Testis (tissue), 3 donors: ENCODE results near the gene SHROOM2. TPM values are rescaled to one million over a fixed set of nuclear protein-coding genes. Genes with fewer than 3 reads are reported as not detected.

Experiments
- DNase-seq: peaks from one replicate; pipeline ENCODE4 v3.0.0-alpha.2; 2019
- H3K27ac ChIP-seq, 2 donors: fragments of 200-600 bp; sonication (generic); one replicate each; pipeline ENCODE4 v1.5.1; 2019
- H3K27me3 ChIP-seq: fragments of 200-600 bp; sonication (generic); one replicate; pipeline ENCODE4 v1.5.1; 2019
- H3K36me3 ChIP-seq: fragments of 200-600 bp; sonication (generic); one replicate; pipeline ENCODE4 v1.5.1; 2017; ENCODE audit warnings: low read depth; ENCODE audit errors: missing control alignments
- H3K4me1 ChIP-seq: fragments of 200-600 bp; sonication (generic); one replicate; pipeline ENCODE4 v1.5.1; 2019
- H3K4me3 ChIP-seq, 2 donors: fragments of 200-600 bp; sonication (generic); one replicate each; pipeline ENCODE4 v1.5.1; 2017 to 2019
- H3K9me3 ChIP-seq: fragments of 200-600 bp; sonication (generic); one replicate; pipeline ENCODE4 v1.5.1; 2017
- POLR2A ChIP-seq: fragments of 450-650 bp; IDR thresholded peaks from one replicate; pipeline ENCODE4 v1.6.1; 2017; ENCODE audit warnings: antibody characterized with exemption, mild to moderate bottlenecking, moderate library complexity
- WGBS, 2 donors: methylation state at CpG; one replicate each; pipeline ENCODE4 v1.1.5; 2018; 5-methylcytosine and 5-hydroxymethylcytosine counted together
- intact Hi-C: fragments of 100-400 bp; cut with DNase I; formaldehyde crosslinking; loops from one replicate; pipeline ENCODE4 v1.15.1; 2023; ENCODE audit warnings: low total_unique reads
- polyA plus RNA-seq: library from polyadenylated mRNA; stranded (reverse); fragments of 350-450 nt; fragmentation: Illumina TruSeq; extraction: RNeasy Lipid Tissue Mini Kit (QIAGEN cat#74804); gene quantifications from one replicate; pipeline ENCODE4 v1.2.3, GENCODE V29; 2014; ENCODE audit warnings: low read depth, low replicate concordance; ENCODE audit not compliant: insufficient read depth
- total RNA-seq, 2 donors: library from RNA; depleted of rRNA; stranded (reverse); fragments of >200 nt; gene quantifications; one replicate each; pipeline ENCODE4 v1.2.3, GENCODE V29; 2016
- TF ChIP-seq, protein P1 (sequence below), 3 experiments: fragments of 450-650 bp in 2 of 3; fragments of 200-600 bp in 1 of 3; sonication (generic) in 1 of 3; IDR thresholded peaks; one replicate each; pipeline ENCODE4 v1.5.1; 2016 to 2019; ENCODE audit warnings: antibody characterized with exemption in 3 of 3, mild to moderate bottlenecking in 2 of 3, moderate library complexity in 1 of 3

The SHROOM2 gene
- total and polyA plus RNA-seq, 3 donors from 2014 or later, result 8.2 to 46.0 (median 22.1) TPM

DNA sequence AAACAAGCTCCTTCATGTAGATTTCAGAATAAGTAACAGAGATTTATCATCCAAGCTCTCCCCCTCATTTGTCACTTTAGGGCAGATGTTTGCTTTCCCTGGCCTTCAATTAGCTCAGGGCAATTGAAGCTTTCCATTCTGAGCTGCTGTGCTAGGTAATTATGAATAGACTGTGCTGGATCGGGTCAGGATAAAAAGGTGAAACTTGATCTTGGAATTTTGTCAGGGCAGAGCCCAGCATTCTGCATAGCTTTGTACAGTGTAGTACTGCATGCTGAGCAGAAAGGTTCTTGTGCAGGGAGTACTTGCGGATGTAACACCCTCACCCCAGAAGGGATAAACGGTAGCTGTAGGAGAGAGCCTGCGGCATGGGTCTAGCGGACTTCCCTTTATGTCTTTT is 116.9 kb downstream of the SHROOM2 start:
- no peak overlapping the region for H3K4me3 ChIP-seq
- WGBS, 2 donors, result 61 to 69% methylated on average over 5 of the region's 5 CpGs
- no peak for DNase-seq
- H3K27ac ChIP-seq, result no peak overlapping the region
- H3K9me3 ChIP-seq, result no peaks in the 10 kb centered on the region
- no peaks in the 10 kb centered on the region for H3K27me3 ChIP-seq
- intact Hi-C loops, result no loop called here
- H3K4me1 ChIP-seq, result no peaks in the 10 kb centered on the region
- TF ChIP-seq POLR2A, result no peak
- TF ChIP-seq, protein P1, sequence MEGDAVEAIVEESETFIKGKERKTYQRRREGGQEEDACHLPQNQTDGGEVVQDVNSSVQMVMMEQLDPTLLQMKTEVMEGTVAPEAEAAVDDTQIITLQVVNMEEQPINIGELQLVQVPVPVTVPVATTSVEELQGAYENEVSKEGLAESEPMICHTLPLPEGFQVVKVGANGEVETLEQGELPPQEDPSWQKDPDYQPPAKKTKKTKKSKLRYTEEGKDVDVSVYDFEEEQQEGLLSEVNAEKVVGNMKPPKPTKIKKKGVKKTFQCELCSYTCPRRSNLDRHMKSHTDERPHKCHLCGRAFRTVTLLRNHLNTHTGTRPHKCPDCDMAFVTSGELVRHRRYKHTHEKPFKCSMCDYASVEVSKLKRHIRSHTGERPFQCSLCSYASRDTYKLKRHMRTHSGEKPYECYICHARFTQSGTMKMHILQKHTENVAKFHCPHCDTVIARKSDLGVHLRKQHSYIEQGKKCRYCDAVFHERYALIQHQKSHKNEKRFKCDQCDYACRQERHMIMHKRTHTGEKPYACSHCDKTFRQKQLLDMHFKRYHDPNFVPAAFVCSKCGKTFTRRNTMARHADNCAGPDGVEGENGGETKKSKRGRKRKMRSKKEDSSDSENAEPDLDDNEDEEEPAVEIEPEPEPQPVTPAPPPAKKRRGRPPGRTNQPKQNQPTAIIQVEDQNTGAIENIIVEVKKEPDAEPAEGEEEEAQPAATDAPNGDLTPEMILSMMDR (IDR thresholded peaks at IDR 0.05), result no peak
- H3K36me3 ChIP-seq, result no peaks in the 10 kb centered on the region

- 48 to 72% methylated on average over 16 to 17 of the region's 17 CpGs for WGBS, 2 donors
- TF ChIP-seq POLR2A, result no peak
- TF ChIP-seq, protein P1 (IDR thresholded peaks at IDR 0.05), result no peak
- Histone ChIP-seq H3K36me3 (no peaks in the 10 kb centered on the region), H3K9me3 (no peaks in the 10 kb centered on the region), H3K27ac (no peak overlapping the region), H3K4me1 (no peaks in the 10 kb centered on the region), H3K4me3 (no peak overlapping the region), H3K27me3 (no peaks in the 10 kb centered on the region)
- intact Hi-C loops, result no loop called here
- DNase-seq, result peak; percentile 59
Measured at GRCh38 chrX:9905288-9905687, 119.1 kb downstream of the SHROOM2 start.

GRCh38 chrX:9905721-9906120 is 119.5 kb downstream of the SHROOM2 start:
- Histone ChIP-seq H3K27me3 (no peaks in the 10 kb centered on the region), H3K27ac (no peak overlapping the region), H3K4me1 (no peaks in the 10 kb centered on the region), H3K36me3 (no peaks in the 10 kb centered on the region), H3K4me3 (no peak overlapping the region), H3K9me3 (no peaks in the 10 kb centered on the region)
- WGBS, 2 donors, result 82 to 93% methylated on average over 3 to 5 of the region's 5 CpGs
- TF ChIP-seq, protein P1 (IDR thresholded peaks at IDR 0.05), result no peak
- TF ChIP-seq POLR2A, result no peak
- DNase-seq, result no peak
- intact Hi-C loops, result no loop called here

DNA sequence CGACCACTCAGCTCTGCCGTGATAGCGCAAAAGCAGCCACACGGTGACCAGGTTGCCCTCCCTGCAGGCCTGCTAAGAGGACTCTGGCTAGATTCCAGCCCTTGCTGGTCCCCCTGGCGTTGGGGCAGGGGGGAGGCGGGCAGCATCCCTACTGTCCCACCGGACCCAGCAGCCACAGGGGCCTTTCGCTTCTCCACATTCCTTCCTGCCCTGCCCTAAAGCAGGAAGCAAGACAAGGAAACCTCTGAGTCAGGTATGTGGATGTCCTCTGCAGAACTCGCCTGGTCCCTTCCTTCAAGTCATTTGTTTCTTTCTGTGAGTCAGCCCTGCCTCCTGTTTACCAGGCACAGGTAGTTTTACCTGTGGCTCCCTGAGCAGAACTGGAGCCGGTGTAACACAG is 120.7 kb downstream of the SHROOM2 start:
- TF ChIP-seq POLR2A, result no peak
- TF ChIP-seq, protein P1 (IDR thresholded peaks at IDR 0.05), result no peak
- H3K4me3 ChIP-seq, result no peak overlapping the region
- H3K36me3 ChIP-seq, result no peaks in the 10 kb centered on the region
- H3K27ac ChIP-seq, result no peak overlapping the region
- H3K9me3 ChIP-seq, result no peaks in the 10 kb centered on the region
- no peaks in the 10 kb centered on the region for H3K27me3 ChIP-seq
- intact Hi-C loops, result no loop called here
- 80% methylated on average over 4 to 9 of the region's 10 CpGs for WGBS, 2 donors
- no peak for DNase-seq
- H3K4me1 ChIP-seq, result no peaks in the 10 kb centered on the region

DNA sequence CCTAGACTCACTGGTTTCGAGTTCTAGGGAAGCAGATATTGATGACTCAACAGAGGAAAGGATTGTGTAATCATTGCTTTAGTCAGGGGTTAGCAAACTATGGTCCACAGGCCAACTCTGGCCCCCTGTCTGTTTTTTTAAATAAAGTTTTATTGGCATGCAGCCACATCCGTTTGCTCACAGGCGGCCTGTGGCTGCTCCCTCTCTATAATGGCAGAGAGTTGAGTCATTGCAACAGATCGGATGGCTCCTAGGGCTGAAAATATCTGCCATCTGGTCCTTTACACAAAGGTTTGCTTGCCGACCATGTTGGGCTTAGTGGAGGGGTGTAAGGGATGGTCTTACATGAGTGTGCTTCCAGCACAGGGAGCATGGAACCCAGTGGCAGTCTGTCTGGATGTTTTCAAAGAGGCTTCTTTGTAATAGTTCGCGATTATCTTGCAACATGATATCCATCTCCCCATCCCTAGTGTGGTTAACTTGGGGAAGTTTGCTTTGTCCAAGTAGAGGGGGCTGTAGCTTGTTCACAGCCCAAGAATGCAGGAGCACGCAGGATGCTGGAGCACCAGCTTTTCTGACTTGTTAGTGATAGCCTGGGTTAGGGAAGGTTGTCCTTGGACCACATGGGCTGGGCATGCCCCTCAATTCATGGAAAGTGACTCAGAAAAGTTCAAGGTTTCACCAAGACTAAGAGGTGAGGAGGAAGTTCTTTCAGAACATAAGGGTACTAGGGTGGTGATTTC is 121.6 kb downstream of the SHROOM2 start:
- Histone ChIP-seq H3K27me3 (no peaks in the 10 kb centered on the region), H3K4me3 (no peak overlapping the region), H3K36me3 (no peaks in the 10 kb centered on the region), H3K4me1 (no peaks in the 10 kb centered on the region), H3K27ac (no peak overlapping the region), H3K9me3 (no peaks in the 10 kb centered on the region)
- TF ChIP-seq, protein P1 (IDR thresholded peaks at IDR 0.05), result no peak
- TF ChIP-seq POLR2A, result no peak
- WGBS, 2 donors, result 59 to 66% methylated on average over 5 to 8 of the region's 8 CpGs
- intact Hi-C loops, result no loop called here
- no peak for DNase-seq
